ENCODE measurements around the gene IBTK.

DNA sequence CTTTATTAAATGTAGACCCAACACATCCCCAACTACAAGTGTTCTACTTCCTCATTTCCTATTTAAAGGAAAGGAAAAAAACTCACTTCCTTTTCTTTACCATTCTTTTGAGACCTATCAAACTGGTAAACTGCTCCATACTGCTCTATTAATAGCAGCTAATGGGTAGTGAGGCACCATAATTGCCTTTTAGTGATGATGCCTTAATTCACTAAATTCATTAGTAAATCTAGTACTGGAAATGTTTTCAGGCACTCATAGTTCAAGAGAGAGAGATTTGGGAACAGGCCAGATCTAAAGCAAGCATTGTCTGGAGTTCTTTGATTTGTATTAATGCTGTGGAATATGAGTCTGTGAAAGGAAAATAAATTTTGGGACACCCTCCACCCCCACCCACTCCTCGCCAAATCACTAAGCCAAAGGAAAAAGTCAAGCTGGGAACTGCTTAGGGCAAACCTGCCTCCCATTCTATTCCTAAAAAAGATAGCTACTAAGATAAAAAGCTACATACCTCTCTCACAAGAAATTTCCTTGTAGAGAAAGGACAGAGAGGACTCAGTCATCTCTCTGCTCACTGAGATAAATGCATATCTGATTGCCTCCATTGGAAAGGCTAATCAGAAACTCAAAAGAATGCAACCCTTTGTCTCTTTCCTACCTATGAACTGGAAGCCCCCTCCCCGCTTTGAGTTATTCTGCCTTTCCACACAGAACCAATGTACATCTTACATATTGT is 13.6 kb upstream of the IBTK start:
- TF ChIP-seq, protein P1, sequence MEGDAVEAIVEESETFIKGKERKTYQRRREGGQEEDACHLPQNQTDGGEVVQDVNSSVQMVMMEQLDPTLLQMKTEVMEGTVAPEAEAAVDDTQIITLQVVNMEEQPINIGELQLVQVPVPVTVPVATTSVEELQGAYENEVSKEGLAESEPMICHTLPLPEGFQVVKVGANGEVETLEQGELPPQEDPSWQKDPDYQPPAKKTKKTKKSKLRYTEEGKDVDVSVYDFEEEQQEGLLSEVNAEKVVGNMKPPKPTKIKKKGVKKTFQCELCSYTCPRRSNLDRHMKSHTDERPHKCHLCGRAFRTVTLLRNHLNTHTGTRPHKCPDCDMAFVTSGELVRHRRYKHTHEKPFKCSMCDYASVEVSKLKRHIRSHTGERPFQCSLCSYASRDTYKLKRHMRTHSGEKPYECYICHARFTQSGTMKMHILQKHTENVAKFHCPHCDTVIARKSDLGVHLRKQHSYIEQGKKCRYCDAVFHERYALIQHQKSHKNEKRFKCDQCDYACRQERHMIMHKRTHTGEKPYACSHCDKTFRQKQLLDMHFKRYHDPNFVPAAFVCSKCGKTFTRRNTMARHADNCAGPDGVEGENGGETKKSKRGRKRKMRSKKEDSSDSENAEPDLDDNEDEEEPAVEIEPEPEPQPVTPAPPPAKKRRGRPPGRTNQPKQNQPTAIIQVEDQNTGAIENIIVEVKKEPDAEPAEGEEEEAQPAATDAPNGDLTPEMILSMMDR (conservative IDR thresholded peaks at IDR 0.05), result no peak
- no peak for TF ChIP-seq EZH2 (IDR thresholded peaks at IDR 0.05; ENCODE audit: low read depth)
